ENCODE measurements around the gene CHAF1B.

The CHAF1B gene

GRCh38 chr21:36428761-36429432, 43.7 kb downstream of the CHAF1B start:
- H2BK15ac ChIP-seq (replicated peaks; ENCODE audit: low read depth), result no peak overlapping the region
- no peaks in the 10 kb centered on the region for H3K79me1 ChIP-seq (ENCODE audit: low read length)

GRCh38 chr21:36429947-36430546, 44.9 kb downstream of the CHAF1B start:
- H2BK15ac ChIP-seq (replicated peaks; ENCODE audit: low read depth), result no peak overlapping the region
- H3K9ac ChIP-seq (ENCODE audit: low read length), result no peak overlapping the region
- H3K4ac ChIP-seq (ENCODE audit: low read depth, low read length), result no peak overlapping the region
- no peak overlapping the region for H2BK5ac ChIP-seq (ENCODE audit: low read length)
- H3K4me3 ChIP-seq (ENCODE audit: low read length), result no peak overlapping the region
- peak overlapping the region; percentile 6 for H3K56ac ChIP-seq (ENCODE audit: low read length)
- no peaks in the 10 kb centered on the region for H3K27me3 ChIP-seq (ENCODE audit: insufficient read depth, low read length, poor library complexity)
- H3K27ac ChIP-seq (ENCODE audit: low read depth, low read length), result peak overlapping the region; percentile 27
- peak; percentile 95 for DNase-seq
- H4K8ac ChIP-seq (ENCODE audit: low read depth, low read length), result no peak overlapping the region
- no peaks in the 10 kb centered on the region for H3K36me3 ChIP-seq (ENCODE audit: control insufficient read depth, insufficient read depth, low read length)
- no peak overlapping the region for H2BK120ac ChIP-seq (ENCODE audit: low read depth, low read length)
- H3K79me1 ChIP-seq (ENCODE audit: low read length), result no peaks in the 10 kb centered on the region
- no peak overlapping the region for H3K23ac ChIP-seq (ENCODE audit: low read length)
- no peak overlapping the region for H3K4me2 ChIP-seq (ENCODE audit: low read length)
- no peaks in the 10 kb centered on the region for H3K79me2 ChIP-seq (ENCODE audit: control insufficient read depth, insufficient read depth, low read length)
- H3K4me1 ChIP-seq (ENCODE audit: control insufficient read depth, low read depth, low read length), result no peaks in the 10 kb centered on the region
- H3K18ac ChIP-seq (ENCODE audit: low read length), result peak overlapping the region; percentile 35
- no peak overlapping the region for H4K5ac ChIP-seq (ENCODE audit: low read length)
- WGBS (ENCODE audit: extremely low coverage, insufficient coverage, low lambda C conversion rate), result no CpG with 5 or more reads among the region's 22 CpGs
- H2AK5ac ChIP-seq (ENCODE audit: low read length), result no peak overlapping the region

More at GRCh38 chr21:36428761-36429432, 43.7 kb downstream of the CHAF1B start:
- Histone ChIP-seq H3K4me1 (ENCODE audit: control insufficient read depth, low read depth, low read length) (no peaks in the 10 kb centered on the region), H3K4me3 (ENCODE audit: low read length) (no peak overlapping the region), H3K23ac (ENCODE audit: low read length) (no peak overlapping the region), H3K56ac (ENCODE audit: low read length) (no peak overlapping the region), H2BK5ac (ENCODE audit: low read length) (no peak overlapping the region), H2AK5ac (ENCODE audit: low read length) (no peak overlapping the region), H3K18ac (ENCODE audit: low read length) (no peak overlapping the region), H3K9ac (ENCODE audit: low read length) (no peak overlapping the region), H4K8ac (ENCODE audit: low read depth, low read length) (no peak overlapping the region), H4K5ac (ENCODE audit: low read length) (no peak overlapping the region), H3K36me3 (ENCODE audit: control insufficient read depth, insufficient read depth, low read length) (no peaks in the 10 kb centered on the region), H3K27ac (ENCODE audit: low read depth, low read length) (no peak overlapping the region), H3K4ac (ENCODE audit: low read depth, low read length) (no peak overlapping the region), H3K4me2 (ENCODE audit: low read length) (no peak overlapping the region), H3K79me2 (ENCODE audit: control insufficient read depth, insufficient read depth, low read length) (no peaks in the 10 kb centered on the region), H3K27me3 (ENCODE audit: insufficient read depth, low read length, poor library complexity) (no peaks in the 10 kb centered on the region), H2BK120ac (ENCODE audit: low read depth, low read length) (no peak overlapping the region)
- DNase-seq, result no peak
- WGBS (ENCODE audit: extremely low coverage, insufficient coverage, low lambda C conversion rate), result no CpG with 5 or more reads among the region's 12 CpGs

- no peak overlapping the region for H3K56ac ChIP-seq (ENCODE audit: low read length)
- H2AK5ac ChIP-seq (ENCODE audit: low read length), result no peak overlapping the region
These were observed 45.6 kb downstream of the CHAF1B start for GRCh38 chr21:36430841-36431240.

GRCh38 chr21:36431252-36431651, 46.1 kb downstream of the CHAF1B start:
- no peak overlapping the region for H3K18ac ChIP-seq (ENCODE audit: low read length)
- H3K4me2 ChIP-seq (ENCODE audit: low read length), result no peak overlapping the region
- H3K4me3 ChIP-seq (ENCODE audit: low read length), result no peak overlapping the region
- H2BK5ac ChIP-seq (ENCODE audit: low read length), result no peak overlapping the region
- no peaks in the 10 kb centered on the region for H3K36me3 ChIP-seq (ENCODE audit: control insufficient read depth, insufficient read depth, low read length)
- H4K8ac ChIP-seq (ENCODE audit: low read depth, low read length), result no peak overlapping the region
- H3K79me2 ChIP-seq (ENCODE audit: control insufficient read depth, insufficient read depth, low read length), result no peaks in the 10 kb centered on the region
- H3K27me3 ChIP-seq (ENCODE audit: insufficient read depth, low read length, poor library complexity), result no peaks in the 10 kb centered on the region
- no peak overlapping the region for H3K56ac ChIP-seq (ENCODE audit: low read length)
- no peak overlapping the region for H3K4ac ChIP-seq (ENCODE audit: low read depth, low read length)
- no CpG with 5 or more reads among the region's 4 CpGs for WGBS (ENCODE audit: extremely low coverage, insufficient coverage, low lambda C conversion rate)
- no peak overlapping the region for H2BK120ac ChIP-seq (ENCODE audit: low read depth, low read length)
- DNase-seq, result no peak
- H3K9ac ChIP-seq (ENCODE audit: low read length), result no peak overlapping the region
- no peak overlapping the region for H2AK5ac ChIP-seq (ENCODE audit: low read length)
- H3K23ac ChIP-seq (ENCODE audit: low read length), result no peak overlapping the region
- no peaks in the 10 kb centered on the region for H3K79me1 ChIP-seq (ENCODE audit: low read length)
- H3K27ac ChIP-seq (ENCODE audit: low read depth, low read length), result no peak overlapping the region
- H3K4me1 ChIP-seq (ENCODE audit: control insufficient read depth, low read depth, low read length), result no peaks in the 10 kb centered on the region
- no peak overlapping the region for H2BK15ac ChIP-seq (replicated peaks; ENCODE audit: low read depth)
- H4K5ac ChIP-seq (ENCODE audit: low read length), result no peak overlapping the region

More at GRCh38 chr21:36430841-36431240, 45.6 kb downstream of the CHAF1B start:
- H3K4ac ChIP-seq (ENCODE audit: low read depth, low read length), result no peak overlapping the region
- no peaks in the 10 kb centered on the region for H3K36me3 ChIP-seq (ENCODE audit: control insufficient read depth, insufficient read depth, low read length)
- H4K8ac ChIP-seq (ENCODE audit: low read depth, low read length), result no peak overlapping the region
- no peak overlapping the region for H2BK120ac ChIP-seq (ENCODE audit: low read depth, low read length)
- WGBS (ENCODE audit: extremely low coverage, insufficient coverage, low lambda C conversion rate), result no CpG with 5 or more reads among the region's 4 CpGs
- H3K4me2 ChIP-seq (ENCODE audit: low read length), result no peak overlapping the region
- H3K23ac ChIP-seq (ENCODE audit: low read length), result no peak overlapping the region
- H3K27me3 ChIP-seq (ENCODE audit: insufficient read depth, low read length, poor library complexity), result no peaks in the 10 kb centered on the region
- no peak overlapping the region for H2BK15ac ChIP-seq (replicated peaks; ENCODE audit: low read depth)
- H3K4me3 ChIP-seq (ENCODE audit: low read length), result no peak overlapping the region
- H2BK5ac ChIP-seq (ENCODE audit: low read length), result no peak overlapping the region
- no peak overlapping the region for H3K27ac ChIP-seq (ENCODE audit: low read depth, low read length)
- no peak overlapping the region for H4K5ac ChIP-seq (ENCODE audit: low read length)
- no peaks in the 10 kb centered on the region for H3K79me1 ChIP-seq (ENCODE audit: low read length)
- H3K9ac ChIP-seq (ENCODE audit: low read length), result no peak overlapping the region
- H3K4me1 ChIP-seq (ENCODE audit: control insufficient read depth, low read depth, low read length), result no peaks in the 10 kb centered on the region
- no peak for DNase-seq
- H3K79me2 ChIP-seq (ENCODE audit: control insufficient read depth, insufficient read depth, low read length), result no peaks in the 10 kb centered on the region
- H3K18ac ChIP-seq (ENCODE audit: low read length), result no peak overlapping the region

- H4K8ac ChIP-seq (ENCODE audit: low read depth, low read length), result no peak overlapping the region
- H4K5ac ChIP-seq (ENCODE audit: low read length), result no peak overlapping the region
- no peak overlapping the region for H3K4me2 ChIP-seq (ENCODE audit: low read length)
- H3K9ac ChIP-seq (ENCODE audit: low read length), result no peak overlapping the region
- no peak overlapping the region for H3K27ac ChIP-seq (ENCODE audit: low read depth, low read length)
- H2AK5ac ChIP-seq (ENCODE audit: low read length), result no peak overlapping the region
- H3K79me1 ChIP-seq (ENCODE audit: low read length), result no peaks in the 10 kb centered on the region
- H2BK120ac ChIP-seq (ENCODE audit: low read depth, low read length), result no peak overlapping the region
- H3K79me2 ChIP-seq (ENCODE audit: control insufficient read depth, insufficient read depth, low read length), result no peaks in the 10 kb centered on the region
- no peaks in the 10 kb centered on the region for H3K4me1 ChIP-seq (ENCODE audit: control insufficient read depth, low read depth, low read length)
- H3K36me3 ChIP-seq (ENCODE audit: control insufficient read depth, insufficient read depth, low read length), result no peaks in the 10 kb centered on the region
- H3K4ac ChIP-seq (ENCODE audit: low read depth, low read length), result no peak overlapping the region
- WGBS (ENCODE audit: extremely low coverage, insufficient coverage, low lambda C conversion rate), result no CpG with 5 or more reads among the region's 7 CpGs
- no peak overlapping the region for H2BK15ac ChIP-seq (replicated peaks; ENCODE audit: low read depth)
- no peak overlapping the region for H3K56ac ChIP-seq (ENCODE audit: low read length)
- H3K4me3 ChIP-seq (ENCODE audit: low read length), result no peak overlapping the region
- H3K18ac ChIP-seq (ENCODE audit: low read length), result no peak overlapping the region
- no peak overlapping the region for H3K23ac ChIP-seq (ENCODE audit: low read length)
- no peak overlapping the region for H2BK5ac ChIP-seq (ENCODE audit: low read length)
- no peak for DNase-seq
- H3K27me3 ChIP-seq (ENCODE audit: insufficient read depth, low read length, poor library complexity), result no peaks in the 10 kb centered on the region
These were observed 48.0 kb downstream of the CHAF1B start for GRCh38 chr21:36433059-36433709.
